ENCODE data around the gene FBXW9. TPM values are rescaled to one million over a fixed set of nuclear protein-coding genes. Genes with fewer than 3 reads are reported as not detected.

Gene FBXW9
- total RNA-seq, 6 donors from 2014 or later, result 6.5 to 13.7 (median 8.7) TPM

DNA sequence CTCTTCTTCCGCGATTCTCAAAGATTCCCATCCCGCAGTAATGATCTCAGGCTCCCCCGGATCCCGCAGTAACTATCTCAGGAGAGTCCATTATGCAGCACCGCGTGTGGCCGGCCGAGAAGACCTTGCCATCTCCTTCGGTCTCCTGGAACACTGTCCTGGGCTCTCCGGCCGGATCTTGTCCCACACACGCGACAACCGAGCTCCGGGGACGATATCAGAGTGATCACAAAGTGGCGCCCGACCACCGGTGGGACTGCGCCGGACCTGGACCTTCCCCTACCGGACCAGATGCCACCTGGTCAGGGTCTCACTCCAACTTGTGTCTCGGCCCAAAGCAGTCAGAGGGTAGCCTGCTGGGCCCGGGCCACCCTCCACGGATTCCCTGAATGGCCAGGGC, 53.9 kb downstream of the FBXW9 start:
- DNase-seq, result peak in 1 of 2 donors; percentile 72
- Histone ChIP-seq H3K9me3 (no peaks in the 10 kb centered on the region), H3K36me3 (no peaks in the 10 kb centered on the region), H3K4me3 (no peak overlapping the region), H3K27ac (no peak overlapping the region), H3K4me1 (peaks cover 6 to 16% (median 7%) of the 10 kb centered on the region in 4 donors), H3K27me3 (no peaks in the 10 kb centered on the region)
- 86 to 91% methylated on average over 14 to 26 of the region's 26 CpGs for WGBS, 2 donors
- TF ChIP-seq CTCF (IDR thresholded peaks at IDR 0.05) (no peak), POLR2A (IDR thresholded peaks at IDR 0.05) (no peak), POLR2AphosphoS5 (IDR thresholded peaks at IDR 0.05) (no peak), EP300 (IDR thresholded peaks at IDR 0.05) (no peak)
- no peak for ATAC-seq (ENCODE audit: low FRiP score in 2 of 2)

- Histone ChIP-seq H3K4me1 (peaks cover 6 to 10% (median 6%) of the 10 kb centered on the region in 4 donors), H3K9me3 (no peaks in the 10 kb centered on the region), H3K27ac (no peak overlapping the region), H3K4me3 (no peak overlapping the region), H3K36me3 (no peaks in the 10 kb centered on the region), H3K27me3 (no peaks in the 10 kb centered on the region)
- 68 to 70% methylated on average over 13 of the region's 13 CpGs for WGBS, 2 donors
- TF ChIP-seq EP300 (IDR thresholded peaks at IDR 0.05) (no peak), CTCF (IDR thresholded peaks at IDR 0.05) (no peak), POLR2A (IDR thresholded peaks at IDR 0.05) (no peak), POLR2AphosphoS5 (IDR thresholded peaks at IDR 0.05) (no peak)
- ATAC-seq (ENCODE audit: low FRiP score in 2 of 2), result no peak
- no peak for DNase-seq
These were observed 55.0 kb downstream of the FBXW9 start for GRCh38 chr19:12641456-12641855.

GRCh38 chr19:12639901-12640613, 56.4 kb downstream of the FBXW9 start:
- ATAC-seq (ENCODE audit: low FRiP score in 2 of 2), result peak; percentile 94 to 96
- Histone ChIP-seq H3K9me3 (no peaks in the 10 kb centered on the region), H3K27me3 (no peaks in the 10 kb centered on the region), H3K4me1 (peaks cover 6 to 10% (median 6%) of the 10 kb centered on the region in 4 donors), H3K27ac (no peak overlapping the region), H3K36me3 (no peaks in the 10 kb centered on the region), H3K4me3 (peak overlapping the region in 3 of 4 donors; percentile 7 to 32 (median 14))
- peak; percentile 87 to 92 for DNase-seq
- TF ChIP-seq CTCF (IDR thresholded peaks at IDR 0.05) (peak; percentile 80 to 84 (median 82)), EP300 (IDR thresholded peaks at IDR 0.05) (no peak)
- WGBS, 2 donors, result 12 to 15% methylated on average over 13 to 16 of the region's 39 CpGs

Small RNAs within 50 kb of the gene (small RNA-seq; reads per million reads assigned to genes)
- gene SNORD41, result 46.3 to 96.3 (median 75.0) reads per million in 4 donors

Other genes starting within 250 kb of the FBXW9 start
- gene ZNF709, start 211.8 kb downstream of the FBXW9 start, total RNA-seq, result 10 to 100 TPM in 1 of 6 donors, 1 to 10 TPM in 5; 1.9 to 11.2 (median 2.5) TPM
- gene ZNF564, start 145.1 kb downstream of the FBXW9 start, total RNA-seq, result 10 to 100 TPM in 4 of 6 donors, 1 to 10 TPM in 2; 5.0 to 28.3 (median 12.2) TPM
- 10 to 100 TPM in 2 of 6 donors, 1 to 10 TPM in 4; 4.3 to 11.6 (median 9.0) TPM for gene ZNF490, start 85.8 kb downstream of the FBXW9 start, total RNA-seq
- 10 to 100 TPM; 12.6 to 29.3 (median 21.9) TPM for gene ZNF791, start 85.7 kb downstream of the FBXW9 start, total RNA-seq
- 100 to 1,000 TPM in 5 of 6 donors, 10 to 100 TPM in 1; 56.8 to 299 (median 121) TPM for gene MAN2B1, start 29.9 kb downstream of the FBXW9 start, total RNA-seq
- gene WDR83, start 29.8 kb downstream of the FBXW9 start, total RNA-seq, result 10 to 100 TPM in 2 of 6 donors, 1 to 10 TPM in 4; 6.1 to 12.9 (median 8.4) TPM
- gene DHPS, start 14.8 kb downstream of the FBXW9 start, total RNA-seq, result 100 to 1,000 TPM in 2 of 6 donors, 10 to 100 TPM in 4; 71.6 to 190 (median 94.3) TPM
- not detected for gene GNG14, start 8.6 kb downstream of the FBXW9 start, total RNA-seq
- gene TNPO2, start 27.3 kb upstream of the FBXW9 start, total RNA-seq, result 100 to 1,000 TPM in 1 of 6 donors, 10 to 100 TPM in 5; 43.5 to 124 (median 46.1) TPM
- gene TRIR, start 38.1 kb upstream of the FBXW9 start, total RNA-seq, result 100 to 1,000 TPM; 156 to 324 (median 261) TPM
- 10 to 100 TPM; 14.7 to 71.7 (median 49.8) TPM for gene GET3, start 40.9 kb upstream of the FBXW9 start, total RNA-seq
- under 1 TPM in 1 of 6 donors, not detected in 5; 0.11 TPM for gene BEST2, start 55.2 kb upstream of the FBXW9 start, total RNA-seq
- 100 to 1,000 TPM in 2 of 6 donors, 10 to 100 TPM in 4; 48.9 to 367 (median 79.6) TPM for gene HOOK2, start 78.9 kb upstream of the FBXW9 start, total RNA-seq
- gene JUNB, start 94.9 kb upstream of the FBXW9 start, total RNA-seq, result 100 to 1,000 TPM; 127 to 422 (median 354) TPM
- gene PRDX2, start 105.2 kb upstream of the FBXW9 start, total RNA-seq, result 100 to 1,000 TPM in 4 of 6 donors, 10 to 100 TPM in 2; 57.6 to 173 (median 123) TPM
- 1 to 10 TPM in 2 of 6 donors, not detected in 4; 4.6 to 6.0 TPM for gene THSD8, start 105.4 kb upstream of the FBXW9 start, total RNA-seq
- 1 to 10 TPM; 4.2 to 7.6 (median 5.6) TPM for gene RNASEH2A, start 110.0 kb upstream of the FBXW9 start, total RNA-seq
- gene RTBDN, start 137.9 kb upstream of the FBXW9 start, total RNA-seq, result not detected
- gene MAST1, start 141.9 kb upstream of the FBXW9 start, total RNA-seq, result under 1 TPM in 3 of 6 donors, not detected in 3; 0.17 to 0.89 (median 0.61) TPM
- gene DNASE2, start 184.8 kb upstream of the FBXW9 start, total RNA-seq, result 10 to 100 TPM; 34.6 to 87.2 (median 60.1) TPM
- gene KLF1, start 190.6 kb upstream of the FBXW9 start, total RNA-seq, result under 1 TPM in 4 of 6 donors, not detected in 2; 0.17 to 0.89 (median 0.42) TPM
- gene GCDH, start 194.5 kb upstream of the FBXW9 start, total RNA-seq, result 10 to 100 TPM; 19.3 to 47.1 (median 33.3) TPM
- gene SYCE2, start 222.7 kb upstream of the FBXW9 start, total RNA-seq, result not detected
- 100 to 1,000 TPM in 1 of 6 donors, 10 to 100 TPM in 5; 35.3 to 104 (median 53.4) TPM for gene FARSA, start 237.1 kb upstream of the FBXW9 start, total RNA-seq
- 1,000 to 10,000 TPM in 1 of 6 donors, 100 to 1,000 TPM in 5; 171 to 1,351 (median 423) TPM for gene CALR, start 242.0 kb upstream of the FBXW9 start, total RNA-seq
- 100 to 1,000 TPM in 3 of 6 donors, 10 to 100 TPM in 3; 69.1 to 115 (median 98.8) TPM for gene RAD23A, start 249.2 kb upstream of the FBXW9 start, total RNA-seq